ENCODE measurements around the gene DCC.

DNA sequence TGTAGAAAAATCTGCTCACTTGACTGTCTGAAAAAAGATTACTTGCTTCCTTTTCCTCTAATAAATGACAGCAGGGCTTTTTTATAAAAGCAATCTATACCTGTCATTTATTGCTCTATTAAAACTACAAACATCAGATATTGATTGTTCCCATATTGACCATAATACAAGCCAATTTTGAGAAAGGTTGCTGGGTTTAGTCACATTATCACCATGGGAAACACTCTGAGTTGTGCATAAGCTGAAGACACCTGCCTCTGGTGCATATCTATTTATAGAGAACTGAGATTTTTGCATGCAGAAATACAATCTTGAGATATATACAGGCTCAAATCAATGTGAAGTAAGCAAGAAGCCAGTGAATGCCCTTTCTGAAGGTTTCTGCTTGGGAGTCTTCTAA is 853.9 kb downstream of the DCC start:
- TF ChIP-seq, protein P1, sequence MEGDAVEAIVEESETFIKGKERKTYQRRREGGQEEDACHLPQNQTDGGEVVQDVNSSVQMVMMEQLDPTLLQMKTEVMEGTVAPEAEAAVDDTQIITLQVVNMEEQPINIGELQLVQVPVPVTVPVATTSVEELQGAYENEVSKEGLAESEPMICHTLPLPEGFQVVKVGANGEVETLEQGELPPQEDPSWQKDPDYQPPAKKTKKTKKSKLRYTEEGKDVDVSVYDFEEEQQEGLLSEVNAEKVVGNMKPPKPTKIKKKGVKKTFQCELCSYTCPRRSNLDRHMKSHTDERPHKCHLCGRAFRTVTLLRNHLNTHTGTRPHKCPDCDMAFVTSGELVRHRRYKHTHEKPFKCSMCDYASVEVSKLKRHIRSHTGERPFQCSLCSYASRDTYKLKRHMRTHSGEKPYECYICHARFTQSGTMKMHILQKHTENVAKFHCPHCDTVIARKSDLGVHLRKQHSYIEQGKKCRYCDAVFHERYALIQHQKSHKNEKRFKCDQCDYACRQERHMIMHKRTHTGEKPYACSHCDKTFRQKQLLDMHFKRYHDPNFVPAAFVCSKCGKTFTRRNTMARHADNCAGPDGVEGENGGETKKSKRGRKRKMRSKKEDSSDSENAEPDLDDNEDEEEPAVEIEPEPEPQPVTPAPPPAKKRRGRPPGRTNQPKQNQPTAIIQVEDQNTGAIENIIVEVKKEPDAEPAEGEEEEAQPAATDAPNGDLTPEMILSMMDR (conservative IDR thresholded peaks at IDR 0.05; ENCODE audit: low read depth in 2 of 2): no peak
- TF ChIP-seq NANOG (IDR thresholded peaks at IDR 0.05; ENCODE audit: borderline replicate concordance): no peak
- TF ChIP-seq EZH2phosphoT487 (IDR thresholded peaks at IDR 0.05; ENCODE audit: unreplicated experiment): no peak
- TF ChIP-seq EZH2 (IDR thresholded peaks at IDR 0.05; ENCODE audit: low read depth, unreplicated experiment): no peak

All from GM23338 (cell line).